Type B pancreatic cell (in vitro differentiated cells): ENCODE measurements around the gene ERC2. TPM values are rescaled to one million over a fixed set of nuclear protein-coding genes. Genes with fewer than 3 reads are reported as not detected.

Source experiments
- DNase-seq: peaks from one replicate; pipeline ENCODE4 v3.0.0; 2021; ENCODE audit warnings: mixed read lengths; ENCODE audit not compliant: unreplicated experiment; ENCODE audit errors: extremely low spot score
- H3K27ac Mint-ChIP-seq: 2 replicates; pipeline ENCODE4 v1.8.0; 2021; ENCODE audit warnings: mild to moderate bottlenecking, mixed read lengths
- H3K27me3 Mint-ChIP-seq: 2 replicates; pipeline ENCODE4 v1.8.0; 2021; ENCODE audit warnings: mixed read lengths
- H3K36me3 Mint-ChIP-seq: 2 replicates; pipeline ENCODE4 v1.8.0; 2021; ENCODE audit warnings: mixed read lengths
- H3K4me1 Mint-ChIP-seq: one replicate; pipeline ENCODE4 v1.8.0; 2021; ENCODE audit warnings: mixed read lengths; ENCODE audit not compliant: unreplicated experiment
- H3K4me3 Mint-ChIP-seq: 2 replicates; pipeline ENCODE4 v1.8.0; 2021; ENCODE audit warnings: mild to moderate bottlenecking, mixed read lengths
- H3K9me3 Mint-ChIP-seq: 2 replicates; pipeline ENCODE4 v1.8.0; 2021; ENCODE audit warnings: mixed read lengths
- CTCF ChIP-seq: fragments of 200-600 bp; sonication (generic); conservative IDR thresholded peaks from 2 replicates; pipeline ENCODE4 v1.5.0; 2021; ENCODE audit warnings: antibody characterized with exemption, mild to moderate bottlenecking
- total RNA-seq: library from RNA; stranded (reverse); gene quantifications from 2 replicates; pipeline ENCODE4 v1.2.1, GENCODE V29; 2021; ENCODE audit warnings: low replicate concordance

Gene ERC2
- total RNA-seq, 1 donor from 2014 or later, result 6.1 TPM

- Mint-ChIP-seq H3K36me3 (no peaks in the 10 kb centered on the region), H3K4me3 (no peak overlapping the region), H3K9me3 (peaks cover 4% of the 10 kb centered on the region), H3K27ac (no peak overlapping the region), H3K4me1 (peaks cover 29% of the 10 kb centered on the region), H3K27me3 (peaks cover 3% of the 10 kb centered on the region)
- no peak for TF ChIP-seq CTCF
- DNase-seq, result no peak
Observed at GRCh38 chr3:55804170-55805095, 663.8 kb downstream of the ERC2 start.

GRCh38 chr3:55802816-55803215 is 665.5 kb downstream of the ERC2 start:
- DNase-seq, result no peak
- H3K27ac Mint-ChIP-seq, result no peak overlapping the region
- H3K4me3 Mint-ChIP-seq, result no peak overlapping the region
- H3K27me3 Mint-ChIP-seq, result peaks cover 3% of the 10 kb centered on the region
- H3K9me3 Mint-ChIP-seq, result peaks cover 7% of the 10 kb centered on the region
- no peak for TF ChIP-seq CTCF
- H3K4me1 Mint-ChIP-seq, result peaks cover 24% of the 10 kb centered on the region
- no peaks in the 10 kb centered on the region for H3K36me3 Mint-ChIP-seq

GRCh38 chr3:55801676-55802075 is 666.6 kb downstream of the ERC2 start:
- no peaks in the 10 kb centered on the region for H3K36me3 Mint-ChIP-seq
- H3K4me1 Mint-ChIP-seq, result peaks cover 24% of the 10 kb centered on the region
- H3K27me3 Mint-ChIP-seq, result peaks cover 3% of the 10 kb centered on the region
- DNase-seq, result no peak
- no peak for TF ChIP-seq CTCF
- peaks cover 8% of the 10 kb centered on the region for H3K9me3 Mint-ChIP-seq
- H3K27ac Mint-ChIP-seq, result no peak overlapping the region
- H3K4me3 Mint-ChIP-seq, result no peak overlapping the region

GRCh38 chr3:55801068-55801467 is 667.2 kb downstream of the ERC2 start:
- Mint-ChIP-seq H3K4me3 (no peak overlapping the region), H3K4me1 (peaks cover 24% of the 10 kb centered on the region), H3K36me3 (peaks cover under 1% of the 10 kb centered on the region), H3K27me3 (peaks cover 3% of the 10 kb centered on the region), H3K27ac (no peak overlapping the region), H3K9me3 (peaks cover 8% of the 10 kb centered on the region)
- no peak for DNase-seq
- no peak for TF ChIP-seq CTCF

GRCh38 chr3:55797775-55798174 is 670.5 kb downstream of the ERC2 start:
- DNase-seq, result no peak
- Mint-ChIP-seq H3K4me3 (no peak overlapping the region), H3K9me3 (peaks cover 13% of the 10 kb centered on the region), H3K4me1 (peaks cover 14% of the 10 kb centered on the region), H3K27ac (no peak overlapping the region), H3K36me3 (peaks cover 5% of the 10 kb centered on the region), H3K27me3 (peaks cover 3% of the 10 kb centered on the region)
- TF ChIP-seq CTCF, result no peak
